ENCODE data around the gene METTL13. TPM values are rescaled to one million over a fixed set of nuclear protein-coding genes. Genes with fewer than 3 reads are reported as not detected.

The METTL13 gene
- total RNA-seq, 1 donor from 2014 or later = 19.5 TPM

- Histone ChIP-seq H2AFZ (replicated peaks) (no peak overlapping the region), H3K79me2 (ENCODE audit: low read depth) (no peaks in the 10 kb centered on the region), H3K4me2 (no peak overlapping the region), H3K4me1 (no peaks in the 10 kb centered on the region), H3K4me3 (no peak overlapping the region), H4K20me1 (ENCODE audit: low read depth) (no peaks in the 10 kb centered on the region), H3K9ac (no peak overlapping the region), H3K27ac (no peak overlapping the region), H3K27me3 (no peaks in the 10 kb centered on the region), H3K9me3 (ENCODE audit: low read depth) (no peaks in the 10 kb centered on the region), H3K36me3 (no peaks in the 10 kb centered on the region), H3F3A (ENCODE audit: low read depth) (no peaks in the 10 kb centered on the region)
- Mint-ChIP-seq H3K27me3 (ENCODE audit: insufficient read depth, low read depth) (peaks cover 2% of the 10 kb centered on the region), H3K36me3 (peaks cover 27% of the 10 kb centered on the region), H3K4me1 (peaks cover 3% of the 10 kb centered on the region), H3K27ac (no peak overlapping the region), H3K9me3 (no peaks in the 10 kb centered on the region), H3K4me3 (no peak overlapping the region)
- no peak for TF ChIP-seq EZH2phosphoT487 (IDR thresholded peaks at IDR 0.05)
- no peak for TF ChIP-seq CTCF (IDR thresholded peaks at IDR 0.05)
- TF ChIP-seq EZH2 (IDR thresholded peaks at IDR 0.05) = no peak
- no peak for DNase-seq (ENCODE audit: low spot score)
These were observed 15.1 kb downstream of the METTL13 start for GRCh38 chr1:171796592-171796991.

GRCh38 chr1:171798311-171798710 lies 16.9 kb downstream of the METTL13 start:
- Histone ChIP-seq H3K9ac (no peak overlapping the region), H3K27me3 (no peaks in the 10 kb centered on the region), H3F3A (ENCODE audit: low read depth) (no peaks in the 10 kb centered on the region), H3K9me3 (ENCODE audit: low read depth) (no peaks in the 10 kb centered on the region), H3K4me1 (no peaks in the 10 kb centered on the region), H3K27ac (no peak overlapping the region), H3K4me3 (no peak overlapping the region), H3K4me2 (no peak overlapping the region), H2AFZ (replicated peaks) (no peak overlapping the region), H4K20me1 (ENCODE audit: low read depth) (no peaks in the 10 kb centered on the region), H3K36me3 (no peaks in the 10 kb centered on the region), H3K79me2 (ENCODE audit: low read depth) (no peaks in the 10 kb centered on the region)
- DNase-seq (ENCODE audit: low spot score) = no peak
- H3K4me1 Mint-ChIP-seq = peaks cover 6% of the 10 kb centered on the region
- TF ChIP-seq CTCF (IDR thresholded peaks at IDR 0.05) = no peak
- no peak for TF ChIP-seq EZH2 (IDR thresholded peaks at IDR 0.05)
- TF ChIP-seq EZH2phosphoT487 (IDR thresholded peaks at IDR 0.05) = no peak
- H3K27ac Mint-ChIP-seq = no peak overlapping the region
- H3K4me3 Mint-ChIP-seq = no peak overlapping the region
- peaks cover 23% of the 10 kb centered on the region for H3K36me3 Mint-ChIP-seq
- peaks cover 2% of the 10 kb centered on the region for H3K27me3 Mint-ChIP-seq (ENCODE audit: insufficient read depth, low read depth)
- no peaks in the 10 kb centered on the region for H3K9me3 Mint-ChIP-seq

GRCh38 chr1:171798765-171799164 lies 17.3 kb downstream of the METTL13 start:
- no peaks in the 10 kb centered on the region for H4K20me1 ChIP-seq (ENCODE audit: low read depth)
- H3K4me3 Mint-ChIP-seq = no peak overlapping the region
- no peaks in the 10 kb centered on the region for H3K27me3 ChIP-seq
- no peak for DNase-seq (ENCODE audit: low spot score)
- H3K9me3 Mint-ChIP-seq = no peaks in the 10 kb centered on the region
- TF ChIP-seq EZH2 (IDR thresholded peaks at IDR 0.05) (no peak), CTCF (IDR thresholded peaks at IDR 0.05) (no peak), EZH2phosphoT487 (IDR thresholded peaks at IDR 0.05) (no peak)
- no peaks in the 10 kb centered on the region for H3K4me1 ChIP-seq
- no peak overlapping the region for H3K4me2 ChIP-seq
- no peak overlapping the region for H2AFZ ChIP-seq (replicated peaks)
- no peak overlapping the region for H3K27ac Mint-ChIP-seq
- H3K4me3 ChIP-seq = no peak overlapping the region
- H3K9ac ChIP-seq = no peak overlapping the region
- H3K9me3 ChIP-seq (ENCODE audit: low read depth) = no peaks in the 10 kb centered on the region
- H3K36me3 ChIP-seq = no peaks in the 10 kb centered on the region
- H3F3A ChIP-seq (ENCODE audit: low read depth) = no peaks in the 10 kb centered on the region
- no peaks in the 10 kb centered on the region for H3K79me2 ChIP-seq (ENCODE audit: low read depth)
- H3K4me1 Mint-ChIP-seq = peaks cover 6% of the 10 kb centered on the region
- H3K27ac ChIP-seq = no peak overlapping the region
- H3K36me3 Mint-ChIP-seq = peaks cover 23% of the 10 kb centered on the region
- peaks cover 2% of the 10 kb centered on the region for H3K27me3 Mint-ChIP-seq (ENCODE audit: insufficient read depth, low read depth)

Data from neural progenitor cell (in vitro differentiated cells).